ENCODE results near the gene MCM10.
"Not testable (repeated sequence)": the region's sequence is repeated elsewhere in the genome, so short reads cannot be mapped to it uniquely, and the experiment has no call there.

MCM10 gene

DNA sequence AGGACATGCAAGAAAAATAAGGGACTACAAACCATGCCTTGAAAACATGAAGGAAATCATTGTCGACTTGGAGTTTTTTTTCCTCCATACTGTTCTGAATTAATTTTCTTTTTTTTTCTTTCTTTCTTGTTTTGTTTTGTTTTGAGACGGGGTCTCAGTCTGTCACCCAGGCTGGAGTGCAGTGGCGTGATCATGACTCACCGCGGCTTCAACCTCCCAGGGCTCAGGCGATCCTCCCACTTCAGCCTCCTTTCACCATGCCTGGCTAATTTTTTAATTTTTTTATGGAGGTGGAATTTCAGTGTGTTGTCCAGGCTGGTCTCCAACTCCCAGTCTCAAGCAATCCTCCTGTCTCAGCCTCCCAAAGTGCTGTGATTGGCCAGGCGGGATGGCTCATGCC, 61.2 kb downstream of the MCM10 start:
- no peak for DNase-seq

DNA sequence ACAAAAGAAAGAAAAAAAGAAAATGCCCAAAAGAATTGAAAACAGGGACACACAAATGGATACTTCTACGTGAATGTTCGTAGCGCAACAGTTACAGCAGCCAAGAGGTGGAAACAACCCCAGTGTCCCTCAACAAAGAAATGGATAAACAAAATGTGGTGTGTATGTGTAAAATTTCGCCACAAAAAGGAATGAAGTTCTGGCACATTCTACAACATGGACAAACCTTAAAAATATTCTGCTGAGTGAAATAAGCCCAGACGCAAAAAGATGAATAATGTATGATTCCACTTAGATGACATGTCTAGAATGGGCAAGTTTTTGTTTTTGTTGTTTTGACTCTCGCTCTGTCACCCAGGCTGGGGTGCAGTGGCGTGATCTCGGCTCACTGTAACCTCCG, 61.9 kb downstream of the MCM10 start:
- no peak for DNase-seq

DNA sequence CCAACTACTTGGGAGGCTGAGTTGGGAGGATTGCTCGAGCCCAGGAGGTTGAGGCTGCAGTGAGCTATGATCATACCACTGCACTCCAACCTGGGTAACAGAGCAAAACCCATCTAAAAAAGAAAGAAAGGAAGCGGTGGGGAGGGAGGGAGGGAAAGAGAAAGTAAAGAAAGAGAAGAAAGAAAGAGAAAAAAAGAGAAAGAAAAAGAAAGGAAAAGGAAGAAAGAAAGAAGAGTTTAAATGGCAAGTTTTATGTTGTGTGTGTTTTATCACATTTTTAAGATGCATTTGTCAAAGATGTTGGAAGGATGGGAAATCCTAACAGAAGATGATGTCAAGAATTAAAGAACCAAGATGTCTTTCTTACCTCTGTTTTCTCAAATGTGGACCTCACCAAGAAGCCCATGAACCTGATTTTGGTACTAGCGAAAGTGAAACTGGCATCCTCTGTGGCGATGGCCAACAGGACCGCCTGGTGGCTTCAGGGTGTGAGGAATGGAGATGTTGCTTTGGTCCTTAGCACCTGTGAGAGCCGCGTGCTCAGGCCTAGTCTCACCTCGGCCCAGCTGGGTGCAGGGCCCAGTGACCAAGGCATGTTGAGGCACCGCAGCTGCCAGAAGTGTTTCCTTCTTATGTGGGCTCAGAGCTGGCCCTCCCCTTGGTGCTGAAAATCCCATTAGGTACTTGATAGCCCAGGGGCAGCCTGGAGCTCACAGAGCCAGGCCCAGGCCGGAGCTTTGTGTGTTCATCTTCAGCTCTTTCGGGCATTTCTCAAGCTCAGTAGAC, 63.0 kb downstream of the MCM10 start:
- no peak for DNase-seq

DNA sequence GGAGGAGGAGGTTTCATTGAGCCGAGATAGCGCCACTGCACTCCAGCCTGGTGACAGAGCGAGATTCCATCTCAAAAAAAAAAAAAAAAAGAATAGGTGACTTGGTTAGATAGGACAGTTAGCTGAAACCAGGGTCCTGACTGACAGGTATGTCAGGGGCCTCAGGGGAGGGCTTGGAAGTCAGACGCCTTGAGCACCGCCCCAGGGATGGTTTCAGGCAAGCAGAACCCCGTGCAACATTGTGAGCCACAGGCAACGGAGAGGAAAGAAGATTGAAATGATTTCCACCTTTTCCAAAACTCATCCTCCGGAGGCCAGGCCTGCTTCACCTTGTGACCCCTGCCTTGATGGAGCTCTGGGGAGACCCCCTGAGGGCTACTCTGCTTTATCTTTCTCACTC, 64.2 kb downstream of the MCM10 start:
- no peak for DNase-seq

DNA sequence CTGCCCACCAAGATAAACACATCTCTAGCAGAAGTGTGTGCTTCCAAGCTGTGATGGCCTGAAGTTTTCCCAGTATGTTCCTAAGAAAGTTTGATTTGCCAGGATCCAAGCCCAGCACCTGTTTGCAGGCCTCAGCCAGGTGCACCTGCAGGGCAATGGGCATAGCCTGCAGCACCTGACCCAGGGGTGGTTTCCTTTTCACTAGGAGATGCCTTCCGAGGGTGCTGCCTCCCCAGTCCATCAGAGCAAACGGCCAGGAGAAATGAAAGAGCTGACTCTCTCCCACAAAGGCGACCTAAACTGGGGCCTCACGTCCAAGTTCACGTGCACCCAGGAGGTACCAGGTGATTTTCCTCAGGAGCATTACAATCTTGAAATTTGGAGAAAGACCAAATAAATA, 65.7 kb downstream of the MCM10 start:
- DNase-seq, result no peak

DNA sequence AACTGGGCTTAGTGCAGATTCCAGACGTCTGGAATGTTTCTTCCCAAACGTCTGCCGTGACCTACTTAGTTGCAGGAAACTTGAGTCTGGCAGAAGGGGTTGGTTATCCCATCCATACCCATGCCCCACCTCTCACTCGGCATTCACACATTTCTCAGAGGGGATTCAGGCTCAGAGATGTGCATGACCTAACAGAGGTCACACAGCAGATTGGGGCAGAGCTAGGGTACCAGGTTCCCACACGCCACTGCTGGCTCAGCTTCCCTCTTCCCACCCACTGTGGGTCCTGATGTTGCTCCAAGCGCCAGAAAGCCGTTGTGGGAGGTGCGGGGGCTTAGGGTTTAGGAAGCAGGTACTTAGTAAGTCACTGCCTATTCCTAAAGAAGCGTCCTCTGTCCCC, 69.8 kb downstream of the MCM10 start:
- DNase-seq, result no peak

DNA sequence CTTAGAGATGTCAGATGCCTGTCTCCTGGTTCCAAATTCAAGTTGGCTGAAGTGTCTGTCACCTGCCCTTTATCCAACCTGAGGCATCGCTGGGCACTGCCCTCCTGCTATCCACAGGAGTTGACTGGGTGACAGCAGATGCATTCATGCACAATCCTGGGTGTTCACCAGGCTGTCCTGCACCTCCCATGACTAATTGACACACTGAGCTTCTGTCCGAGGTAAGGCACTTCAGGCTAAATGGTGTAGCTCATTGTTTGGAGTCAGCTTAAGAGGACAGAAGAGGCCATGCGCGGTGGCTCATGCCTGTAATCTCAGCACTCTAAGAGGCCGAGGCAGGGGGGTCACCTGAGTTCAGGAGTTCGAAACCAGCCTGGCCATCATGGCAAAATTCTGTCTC, 70.5 kb downstream of the MCM10 start:
- DNase-seq, result no peak

DNA sequence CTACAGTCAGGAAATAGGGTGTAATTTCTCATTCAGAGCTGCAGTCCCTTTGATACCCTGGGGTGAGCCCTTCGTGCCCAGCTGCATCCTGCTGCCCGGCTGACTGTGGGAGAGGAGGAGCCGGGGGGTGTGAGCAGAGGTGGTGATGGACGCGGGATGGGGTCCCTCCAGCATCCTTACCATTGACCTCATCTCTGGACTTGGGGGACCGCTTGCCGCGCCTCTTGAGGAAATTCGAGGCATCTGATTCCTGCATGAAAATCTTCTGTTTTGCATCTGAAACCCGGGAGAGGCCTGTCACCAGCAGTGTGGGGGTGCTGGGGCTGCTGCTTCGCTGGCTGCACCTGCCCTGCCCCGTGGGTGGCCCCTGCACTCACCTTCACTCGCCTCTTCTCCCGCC, 72.0 kb downstream of the MCM10 start:
- no peak for DNase-seq

DNA sequence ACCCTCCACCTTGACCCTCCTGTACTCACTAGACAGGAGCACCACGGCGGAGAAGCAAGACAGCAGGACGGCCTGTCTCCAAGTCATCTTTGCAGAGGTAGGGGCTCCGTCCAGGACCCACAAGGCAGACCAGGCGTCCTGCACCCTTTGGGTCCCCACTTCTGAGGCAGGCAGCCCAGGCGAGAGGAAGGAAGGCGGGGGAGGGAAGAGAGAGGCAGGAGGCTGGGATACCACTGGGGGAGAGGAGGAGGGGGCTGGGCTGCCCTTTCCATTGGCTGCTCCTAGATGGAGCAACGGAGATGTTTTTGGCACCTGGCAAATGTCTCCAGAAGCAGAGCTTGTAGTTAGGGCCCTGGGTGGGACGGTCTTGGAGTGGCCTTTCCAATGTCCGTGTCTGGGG, 72.8 kb downstream of the MCM10 start, which contains the start of gene UCMA:
UCMA (minus strand) TSS at position 203 of the 400 bp plus-strand sequence; CDS start at position 87, 116 bp downstream.
- DNase-seq, result no peak

DNA sequence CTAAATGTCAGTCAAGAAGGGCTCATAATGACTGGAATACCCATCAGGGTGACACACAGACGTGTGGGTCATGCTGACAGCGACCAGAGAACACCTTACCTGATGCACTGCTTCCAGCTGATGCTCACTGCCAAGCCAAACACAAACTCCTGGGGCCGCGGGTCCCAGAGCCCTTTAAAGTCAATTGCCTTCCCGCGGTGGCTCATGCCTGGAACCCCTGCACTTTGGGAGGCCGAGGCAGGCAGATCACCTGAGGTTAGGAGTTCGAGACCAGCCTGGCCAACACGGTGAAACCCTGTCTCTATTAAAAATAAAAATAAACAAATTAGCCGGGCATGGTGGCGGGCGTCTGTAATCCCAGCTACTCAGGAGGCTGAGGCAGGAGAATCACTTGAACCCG, 73.4 kb downstream of the MCM10 start:
- DNase-seq, result not testable (repeated sequence)

DNA sequence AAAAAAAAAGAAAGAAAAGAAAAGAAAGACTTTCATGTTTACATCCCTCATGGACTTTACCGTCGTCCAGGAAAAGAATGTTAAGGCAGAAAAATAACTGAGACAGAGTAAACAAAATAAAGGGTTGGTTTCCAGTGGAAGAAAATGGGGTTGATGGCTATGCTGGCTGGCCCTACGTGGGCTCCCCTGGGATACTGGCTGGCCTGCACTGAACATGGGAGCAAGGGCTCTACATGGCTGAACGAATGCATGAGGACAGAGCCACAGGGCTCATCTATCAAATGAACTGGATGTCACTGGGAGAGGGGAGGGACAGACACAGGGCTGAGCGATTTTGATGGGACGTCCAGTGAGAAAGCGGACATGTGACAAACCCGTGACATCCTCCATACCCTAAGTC, 75.3 kb downstream of the MCM10 start:
- no peak for DNase-seq

DNA sequence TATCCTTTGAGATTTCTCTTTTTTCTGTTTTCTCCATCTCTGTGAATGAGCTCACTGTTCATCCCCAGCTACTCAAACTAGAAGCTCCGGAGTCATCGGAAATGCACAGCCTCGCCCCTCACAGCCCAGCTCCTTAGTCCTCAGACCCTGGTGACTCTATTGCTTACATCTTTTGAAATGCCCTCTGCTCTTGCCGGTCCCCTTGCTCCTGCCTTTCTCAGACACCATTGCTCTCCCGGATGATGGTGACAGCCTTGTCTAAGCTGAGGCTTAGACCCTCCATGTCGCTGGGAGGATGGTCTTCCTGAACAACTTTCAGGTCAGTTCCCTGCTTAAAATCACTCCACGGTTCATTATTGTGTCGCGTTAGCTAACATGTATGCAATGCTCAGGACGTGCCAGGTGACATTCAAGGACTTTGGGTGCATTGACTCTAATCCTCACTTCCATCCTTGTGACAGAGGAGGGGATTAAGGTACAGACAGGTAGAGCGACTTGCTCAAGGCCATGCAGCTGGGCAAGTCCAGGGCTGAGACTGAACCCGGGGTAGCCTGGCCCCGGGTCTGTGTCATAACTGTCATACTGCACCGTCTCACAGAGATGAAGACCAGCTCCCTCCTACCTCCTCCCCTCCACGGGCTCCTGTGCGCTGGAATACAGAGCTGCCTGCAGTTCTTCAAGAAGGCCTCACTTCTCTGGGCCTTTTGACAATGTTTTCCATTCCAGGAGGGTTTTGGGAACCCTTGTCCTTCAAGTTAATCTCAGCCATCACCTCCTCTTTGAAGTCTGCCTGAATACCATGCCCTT, 77.1 kb downstream of the MCM10 start:
- no peak for DNase-seq

DNA sequence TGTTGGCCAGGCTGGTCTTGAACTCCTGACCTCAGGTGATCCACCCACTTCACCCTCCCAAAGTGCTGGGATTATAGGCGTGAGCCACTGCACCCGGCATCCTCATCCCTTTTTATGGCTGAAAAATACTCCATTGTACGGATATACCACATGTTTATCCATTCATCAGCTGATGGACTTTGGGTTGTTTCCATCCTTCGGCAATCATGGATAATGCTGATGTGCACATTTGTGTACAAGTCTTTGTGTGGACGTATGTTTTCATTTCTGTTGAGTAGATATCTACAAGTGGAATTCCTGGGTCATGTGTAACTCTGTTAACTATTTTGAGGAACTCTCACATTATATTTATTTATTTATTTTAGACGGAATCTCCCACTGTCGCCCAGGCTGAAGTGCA, 78.6 kb downstream of the MCM10 start:
- no peak for DNase-seq

DNA sequence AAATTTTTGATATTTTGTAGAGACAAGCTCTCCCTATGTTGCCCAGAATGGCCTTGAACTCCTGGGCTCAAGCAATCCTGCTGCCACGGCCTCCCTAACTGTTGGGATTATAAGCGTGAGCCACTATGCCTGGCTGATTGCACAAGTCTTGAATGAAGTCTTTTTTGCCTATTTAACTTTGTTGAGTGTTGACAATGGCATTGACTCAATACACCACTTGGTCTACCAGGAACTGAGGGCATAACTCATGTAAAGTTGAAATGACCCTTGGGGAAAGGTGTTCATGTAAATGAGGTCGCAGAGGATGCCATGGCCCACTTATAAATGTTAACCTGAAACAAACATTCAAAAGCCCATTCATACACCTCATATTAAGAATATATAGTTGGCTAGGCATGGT, 80.3 kb downstream of the MCM10 start:
- DNase-seq, result no peak

DNA sequence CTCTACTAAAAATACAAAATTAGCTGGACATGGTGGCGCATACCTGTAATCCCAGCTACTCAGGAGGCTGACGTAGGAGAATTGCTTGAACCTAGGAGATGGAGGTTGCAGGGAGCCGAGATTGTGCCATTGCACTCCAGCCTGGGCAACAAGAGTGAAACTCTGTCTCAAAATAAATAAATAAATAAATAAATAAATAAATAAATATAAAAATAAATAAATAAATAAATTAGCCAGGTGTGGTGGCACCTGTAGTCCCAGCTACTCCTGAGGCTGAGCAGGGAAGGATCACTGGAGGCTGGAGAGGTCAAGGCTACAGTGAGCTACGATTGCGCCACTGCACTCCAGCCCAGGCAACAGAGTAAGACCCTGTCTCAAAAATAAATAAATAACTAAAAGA, 80.9 kb downstream of the MCM10 start:
- DNase-seq, result not testable (repeated sequence)

DNA sequence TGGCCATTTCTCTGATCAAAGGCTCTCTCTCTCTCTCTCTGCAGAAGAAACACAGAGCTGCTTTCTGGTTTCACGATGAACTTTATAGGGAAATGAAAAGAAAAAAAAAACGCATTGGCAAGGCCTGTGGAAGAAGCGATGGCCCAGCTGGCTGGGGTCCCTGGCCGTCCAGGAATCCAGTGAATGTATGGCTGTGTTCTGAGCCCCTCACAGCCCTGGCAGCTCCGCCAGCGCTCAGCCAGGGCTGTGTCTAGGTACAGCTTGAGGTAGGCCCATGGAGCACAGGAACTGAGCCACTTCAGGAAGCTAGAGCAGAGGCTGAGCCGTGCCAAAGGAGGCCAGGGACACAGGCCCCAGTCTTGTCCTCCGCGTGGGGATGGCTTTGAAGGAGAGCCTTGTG, 85.9 kb downstream of the MCM10 start:
- no peak for DNase-seq

DNA sequence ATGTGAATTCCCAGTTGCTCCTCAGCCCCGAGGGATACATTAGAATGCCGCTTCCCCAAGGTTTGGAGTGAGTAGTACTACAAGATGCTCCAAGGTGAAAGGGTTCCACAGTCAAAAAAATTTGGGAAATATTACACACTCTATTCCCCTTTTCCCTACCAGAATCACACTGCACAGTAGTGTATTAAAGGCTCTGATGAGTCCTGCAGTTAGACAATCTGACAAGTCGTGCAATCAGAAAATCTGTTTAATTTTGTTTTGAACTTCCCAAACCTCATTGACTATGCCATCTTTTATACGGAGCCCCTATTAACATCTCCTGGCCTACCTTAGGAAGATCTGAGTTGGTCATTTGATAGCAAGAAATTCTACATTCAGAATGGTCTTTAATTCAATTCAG, 86.4 kb downstream of the MCM10 start:
- DNase-seq, result no peak

DNA sequence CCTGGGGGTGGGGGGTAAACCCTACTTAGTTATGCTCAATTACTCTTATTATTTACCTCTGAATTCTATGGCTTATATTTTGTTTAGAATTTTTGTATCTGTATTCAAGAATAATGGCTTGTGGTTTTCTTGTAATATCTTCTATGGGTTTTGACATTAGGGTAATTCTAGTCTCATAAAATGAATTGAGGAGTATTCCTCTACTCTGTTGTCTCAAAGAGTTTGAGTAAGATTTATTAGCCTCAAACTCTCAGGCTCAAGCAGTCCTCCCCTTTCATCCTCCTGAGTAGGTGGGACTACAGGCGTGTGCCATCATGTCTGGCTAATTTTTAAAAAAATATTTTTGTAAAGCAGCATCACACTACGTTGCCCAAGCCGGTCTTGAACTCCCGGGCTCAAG, 92.4 kb downstream of the MCM10 start:
- DNase-seq, result no peak

DNA sequence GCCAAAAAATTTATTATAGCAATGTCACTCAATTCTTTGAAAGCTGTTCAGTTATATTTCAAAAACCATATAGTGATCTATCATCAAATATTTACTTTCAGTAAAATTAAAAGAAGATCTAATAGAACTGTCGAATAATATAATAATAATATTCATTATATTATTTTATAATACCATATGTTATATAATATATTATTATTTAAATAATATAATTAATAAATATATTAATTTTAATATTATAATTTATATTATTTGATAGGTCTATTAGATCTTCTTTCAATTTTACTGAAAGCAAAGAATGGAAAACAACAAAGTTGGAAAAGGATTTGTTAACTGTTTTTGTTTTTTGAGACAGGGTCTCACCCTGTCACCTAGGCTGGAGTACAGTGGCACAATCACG, 95.3 kb downstream of the MCM10 start:
- DNase-seq, result no peak

DNA sequence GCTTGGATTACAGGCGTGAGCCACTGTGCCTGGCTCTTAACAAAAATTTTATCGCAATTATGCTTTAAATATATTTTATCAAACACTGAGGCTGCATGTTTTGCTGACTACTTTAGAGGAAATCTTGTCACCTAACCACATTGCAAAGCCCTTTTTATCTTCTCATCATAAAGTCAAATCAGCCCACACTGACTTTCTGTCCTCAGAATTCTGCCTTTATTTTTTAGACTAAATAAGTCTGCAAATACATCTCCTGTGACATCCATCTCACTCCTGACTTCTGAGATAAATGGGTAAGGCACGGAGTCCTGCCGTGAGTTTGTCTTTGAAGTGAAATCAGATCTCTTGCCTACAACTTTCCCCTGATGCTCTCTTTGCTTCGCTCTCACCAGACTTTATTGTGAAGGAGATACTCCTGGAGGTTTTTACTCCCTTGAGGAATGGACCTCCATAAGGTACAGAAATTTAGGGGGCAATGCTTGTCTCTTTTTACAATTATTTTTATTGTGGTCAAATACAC, 96.3 kb downstream of the MCM10 start:
- DNase-seq, result no peak
